Heart left ventricle (tissue), 16 donors: ENCODE results near the gene UROS. TPM values are rescaled to one million over a fixed set of nuclear protein-coding genes. Genes with fewer than 3 reads are reported as not detected.

ENCODE experiments used
- ATAC-seq, 4 donors: fragments of 200-7000 bp; cut with Tn5 transposase; one replicate each; pipeline ENCODE4 v1.9.1; 2020 to 2022; ENCODE audit warnings: moderate library complexity in 4 of 4, mild to moderate bottlenecking in 3 of 4, moderate number of reproducible peaks in 1 of 4
- DNase-seq, 5 donors: peaks; one replicate each; pipeline ENCODE4 v3.0.0-alpha.2; 2020
- H3K27ac ChIP-seq, 12 donors: fragments of 200-600 bp; sonication (generic) in 4 of 12; one replicate each; pipeline versions ENCODE4 v1.5.0 to v1.8.0; 2016 to 2022; ENCODE audit warnings: mild to moderate bottlenecking in 2 of 12
- H3K27me3 ChIP-seq, 9 donors: fragments of 200-600 bp; sonication (generic) in 2 of 9; one replicate each; pipeline versions ENCODE4 v1.5.1 to v1.8.0; 2016 to 2022; ENCODE audit warnings: mild to moderate bottlenecking in 3 of 9
- H3K36me3 ChIP-seq, 9 donors: fragments of 200-600 bp; sonication (generic) in 2 of 9; one replicate each; pipeline versions ENCODE4 v1.5.0 to v1.8.0; 2018 to 2022; ENCODE audit warnings: mild to moderate bottlenecking in 2 of 9
- H3K4me1 ChIP-seq, 12 donors: fragments of 200-600 bp; sonication (generic) in 4 of 12; one replicate each; pipeline versions ENCODE4 v1.5.0 to v1.8.0; 2016 to 2022; ENCODE audit warnings: mild to moderate bottlenecking in 3 of 12
- H3K4me3 ChIP-seq, 12 donors: fragments of 200-600 bp; sonication (generic) in 4 of 12; one replicate each; pipeline versions ENCODE4 v1.5.0 to v1.8.0; 2017 to 2022; ENCODE audit warnings: mild to moderate bottlenecking in 9 of 12, moderate library complexity in 4 of 12
- H3K9me3 ChIP-seq, 12 donors: fragments of 200-600 bp; sonication (generic) in 4 of 12; one replicate each; pipeline versions ENCODE4 v1.5.0 to v1.8.0; 2016 to 2022; ENCODE audit warnings: mild to moderate bottlenecking in 1 of 12
- CTCF ChIP-seq, 12 donors: fragments of 200-600 bp; sonication (generic) in 4 of 12; IDR thresholded peaks; one replicate each; pipeline versions ENCODE4 v1.5.0 to v1.8.0; 2018 to 2022; ENCODE audit warnings: antibody characterized with exemption in 12 of 12, mild to moderate bottlenecking in 5 of 12
- POLR2A ChIP-seq, 2 donors: fragments of 450-650 bp; IDR thresholded peaks; one replicate each; pipeline ENCODE4 v1.6.1; 2017; ENCODE audit warnings: antibody characterized with exemption in 2 of 2, mild to moderate bottlenecking in 2 of 2, moderate library complexity in 2 of 2
- WGBS, 4 donors: extraction: QIAGEN DNeasy Blood & Tissue Kit in 2 of 4; methylation state at CpG; one replicate each; pipeline versions ENCODE4 v1.1.5 to v1.1.7; 2013 to 2018; 5-methylcytosine and 5-hydroxymethylcytosine counted together
- intact Hi-C, 10 donors: fragments of 100-400 bp; cut with DNase I; formaldehyde crosslinking; loops; one replicate each; pipeline versions ENCODE4 v1.11.1 to v1.14.2; 2022
- polyA plus RNA-seq, 2 donors: library from polyadenylated mRNA; stranded (reverse); fragments of 200-250 nt; gene quantifications; one replicate each; pipeline ENCODE4 v1.2.3, GENCODE V29; 2013
- total RNA-seq, 9 donors: library from RNA; depleted of rRNA in 2 of 9; stranded (reverse); fragments of >200 nt in 2 of 9; fragmentation: NEBNext Ultra II Directional in 3 of 9; extraction: Animal tissue kit (Norgen Biotek cat#: 25700) in 3 of 9; gene quantifications; one replicate each; pipeline versions ENCODE4 v1.1.0 to v1.2.4, GENCODE V29; 2016 to 2023
- donor health status: ischemic (EF 13 %, LVEDD 7.1; RV severe dilation, severe dysfunction).
- donor health status: healthy with polysubstance abuse.
- donor health status: DM: no; HTN: yes; CAD: no.
- donor health status: DM: no; HTN: no; CAD: no.
- donor health status: ischemic (EF 25% LVEDD 6.9; RV normal size, moderate dysfunction).
- donor health status: ischemic (EF 25% LVEDD 5.7; RV mildly dilated, moderate dysfunction).
- donor health status: healthy.
- donor health status: DM: yes; HTN: yes; CAD: no.
- donor health status: ischemic (EF 35%, LVEDD 5.7; RV mildly dilated, moderate dysfunction).
- donor health status: nonischemic (EF 11% LVEDD 7.7; RV severe dilation, severe dysfunction).
- donor health status: DM: yes; HTN: yes; CAD: no.
- donor health status: PGD.
- donor health status: ischemic (EF 29% LVEDD 5.4; RV normal size, mild dysfunction).
- donor health status: nonischemic (EF 23%, LVEDD 6.1; RV moderate dilation, normal function).

Gene UROS
- total and polyA plus RNA-seq, 11 donors: 38.3 to 81.4 (median 68.5) TPM

DNA sequence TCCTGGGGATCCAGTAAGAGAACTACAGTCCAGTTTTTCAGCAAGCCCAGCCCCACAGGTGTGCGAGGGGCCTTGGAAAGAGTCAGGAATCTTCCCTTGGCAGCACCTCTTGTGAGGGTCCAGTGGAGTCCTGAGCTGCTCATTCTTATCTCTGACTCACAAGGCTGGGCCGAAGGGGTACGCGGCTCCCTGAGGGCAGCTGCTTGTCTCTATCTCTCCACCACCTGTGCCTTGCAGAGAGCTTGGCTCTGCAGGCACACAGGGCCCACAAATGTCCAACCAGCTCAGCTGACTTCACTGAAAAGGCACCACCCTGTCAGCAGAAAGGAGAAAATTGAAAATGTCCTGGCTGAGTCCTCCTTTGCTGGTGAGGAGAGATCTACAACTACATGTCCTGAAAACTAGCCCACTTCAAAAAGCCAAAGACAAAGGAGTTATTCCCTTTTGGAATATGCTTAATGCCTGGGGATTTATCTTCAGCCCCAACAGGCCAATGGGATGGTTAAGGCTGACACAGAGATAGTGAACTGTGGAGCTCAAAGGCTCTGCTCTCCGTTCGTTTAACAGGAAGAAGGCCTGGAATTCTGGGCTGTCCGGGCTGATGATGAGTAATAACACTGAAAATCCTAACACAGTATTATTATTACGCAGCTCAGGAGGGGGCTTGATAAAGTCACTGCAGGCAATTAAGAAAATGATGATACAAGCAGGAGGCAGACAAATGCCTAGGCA, 23.4 kb downstream of the UROS start:
- no peaks in the 10 kb centered on the region for H3K9me3 ChIP-seq
- 78 to 83% (median 82%) methylated on average over 8 of the region's 8 CpGs for WGBS, 4 donors
- H3K27me3 ChIP-seq: no peaks in the 10 kb centered on the region
- DNase-seq: no peak
- TF ChIP-seq CTCF (IDR thresholded peaks at IDR 0.05) (no peak), POLR2A (IDR thresholded peaks at IDR 0.05) (no peak)
- intact Hi-C loops: loop anchor here in 1 of 10 donors (10.0 kb wide), 1 partner anchor 825 kb away; no protein-coding TSS in a partner anchor
- H3K36me3 ChIP-seq: peaks cover 0 to 86% (median 66%) of the 10 kb centered on the region in 9 donors
- ATAC-seq: no peak
- H3K4me3 ChIP-seq: no peak overlapping the region
- H3K4me1 ChIP-seq: peaks cover 0 to 10% (median 1%) of the 10 kb centered on the region in 12 donors
- no peak overlapping the region for H3K27ac ChIP-seq

DNA sequence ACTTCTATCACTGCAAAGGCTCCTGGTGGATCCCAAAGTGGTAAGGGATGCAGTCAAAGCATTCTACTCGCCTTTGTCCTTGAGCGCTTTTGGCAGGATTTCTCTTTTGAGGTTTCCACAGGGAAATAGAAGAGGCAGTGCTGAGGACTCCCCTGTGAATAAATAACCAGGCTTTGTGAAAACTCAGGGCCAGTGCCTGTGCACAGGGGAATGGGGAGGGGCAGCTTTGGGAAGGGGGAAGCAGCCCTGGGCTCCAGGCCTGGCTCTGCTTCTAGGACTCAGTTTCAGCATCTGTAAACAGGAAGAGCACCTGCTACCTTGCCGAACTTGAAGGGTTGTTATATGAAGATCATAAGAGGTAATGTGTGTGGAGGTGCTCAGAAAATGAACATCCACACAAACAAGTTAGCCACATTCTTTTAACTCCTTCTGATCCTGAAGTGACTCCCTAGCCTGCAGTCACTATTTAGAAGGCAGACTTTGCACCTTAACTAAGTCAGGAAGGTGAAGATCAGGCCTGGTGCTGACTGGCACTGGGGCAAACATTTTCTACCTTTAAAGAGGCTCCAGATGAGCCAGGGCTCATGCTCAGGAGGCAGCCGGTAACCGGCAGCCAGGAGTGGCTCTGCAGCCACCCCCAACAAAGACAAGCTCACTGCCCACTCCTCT, 24.9 kb downstream of the UROS start:
- Histone ChIP-seq H3K4me3 (no peak overlapping the region), H3K4me1 (peaks cover 0 to 10% (median 1%) of the 10 kb centered on the region in 12 donors), H3K27me3 (no peaks in the 10 kb centered on the region), H3K27ac (no peak overlapping the region), H3K9me3 (no peaks in the 10 kb centered on the region), H3K36me3 (peaks cover 0 to 91% (median 68%) of the 10 kb centered on the region in 9 donors)
- no peak for ATAC-seq
- intact Hi-C loops: no loop called here
- TF ChIP-seq CTCF (IDR thresholded peaks at IDR 0.05) (no peak), POLR2A (IDR thresholded peaks at IDR 0.05) (no peak)
- WGBS, 4 donors: 53 to 91% (median 64%) methylated on average over 5 of the region's 5 CpGs
- no peak for DNase-seq

DNA sequence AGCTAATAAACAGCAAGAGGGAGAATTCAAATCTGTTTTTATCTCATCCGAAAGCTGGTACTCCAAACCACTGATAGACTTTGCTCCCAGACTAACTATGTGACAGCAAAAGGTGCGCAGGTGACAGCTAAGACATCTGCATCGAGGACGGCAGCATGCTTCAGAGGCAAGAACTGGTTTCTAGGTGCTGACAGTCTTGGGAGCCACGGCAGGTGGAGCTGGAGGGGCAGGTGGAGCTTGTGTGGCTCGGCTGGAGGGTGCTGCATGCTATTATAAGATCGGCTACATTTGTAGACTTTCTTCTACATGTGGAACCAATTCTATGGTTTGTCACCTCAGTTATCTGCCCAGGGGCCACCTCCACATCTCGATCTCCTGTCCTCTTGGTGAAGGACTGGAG, 25.6 kb downstream of the UROS start:
- H3K36me3 ChIP-seq: peaks cover 0 to 93% (median 69%) of the 10 kb centered on the region in 9 donors
- no peaks in the 10 kb centered on the region for H3K9me3 ChIP-seq
- peaks cover 0 to 10% (median 1%) of the 10 kb centered on the region in 12 donors for H3K4me1 ChIP-seq
- TF ChIP-seq CTCF (IDR thresholded peaks at IDR 0.05): no peak
- no peak for TF ChIP-seq POLR2A (IDR thresholded peaks at IDR 0.05)
- ATAC-seq (no peak), DNase-seq (no peak)
- H3K4me3 ChIP-seq: no peak overlapping the region
- intact Hi-C loops: no loop called here
- H3K27me3 ChIP-seq: no peaks in the 10 kb centered on the region
- WGBS, 4 donors: 89 to 95% (median 93%) methylated on average over 8 of the region's 8 CpGs
- H3K27ac ChIP-seq: no peak overlapping the region

DNA sequence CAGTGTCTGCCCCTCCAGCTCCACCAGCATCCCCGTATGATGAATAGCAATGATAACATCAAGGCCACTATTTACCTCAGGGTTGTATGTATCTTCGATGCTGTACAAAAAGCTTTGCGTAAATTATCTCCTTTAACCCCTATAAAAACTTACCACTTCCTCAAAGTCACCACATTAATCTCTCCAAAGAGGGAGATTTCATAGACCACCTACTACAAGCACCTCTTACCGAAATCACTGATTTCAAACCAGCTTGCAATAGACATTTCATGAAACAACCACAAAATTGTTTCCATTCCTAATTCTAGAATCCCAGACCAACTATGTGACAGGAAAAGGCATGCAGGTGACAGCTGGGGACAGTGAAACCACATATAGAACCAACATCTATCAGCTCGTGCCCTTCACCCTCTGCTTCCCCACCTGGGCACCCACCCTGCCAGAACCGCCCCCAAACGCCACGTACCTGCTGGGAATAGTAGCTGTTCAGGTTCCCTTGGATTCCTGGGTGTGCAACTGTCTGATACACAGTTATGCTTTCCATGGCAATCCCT, 27.3 kb downstream of the UROS start:
- Histone ChIP-seq H3K36me3 (peaks cover 0 to 92% (median 77%) of the 10 kb centered on the region in 9 donors), H3K4me3 (no peak overlapping the region), H3K27ac (peak overlapping the region in 6 of 12 donors; percentile 11 to 55 (median 31)), H3K4me1 (peaks cover 0 to 10% (median 1%) of the 10 kb centered on the region in 12 donors), H3K9me3 (no peaks in the 10 kb centered on the region), H3K27me3 (no peaks in the 10 kb centered on the region)
- no peak for DNase-seq
- intact Hi-C loops: no loop called here
- ATAC-seq: no peak
- TF ChIP-seq POLR2A (IDR thresholded peaks at IDR 0.05) (no peak), CTCF (IDR thresholded peaks at IDR 0.05) (no peak)
- WGBS, 4 donors: 82 to 92% (median 86%) methylated on average over 8 of the region's 8 CpGs
